ENCODE measurements around the gene LYZL2. TPM values are rescaled to one million over a fixed set of nuclear protein-coding genes. Genes with fewer than 3 reads are reported as not detected.
"Not testable (repeated sequence)": the region's sequence is repeated elsewhere in the genome, so short reads cannot be mapped to it uniquely, and the experiment has no call there.

Gene LYZL2
- total RNA-seq, 1 experiment from 2014 or later = not detected

DNA sequence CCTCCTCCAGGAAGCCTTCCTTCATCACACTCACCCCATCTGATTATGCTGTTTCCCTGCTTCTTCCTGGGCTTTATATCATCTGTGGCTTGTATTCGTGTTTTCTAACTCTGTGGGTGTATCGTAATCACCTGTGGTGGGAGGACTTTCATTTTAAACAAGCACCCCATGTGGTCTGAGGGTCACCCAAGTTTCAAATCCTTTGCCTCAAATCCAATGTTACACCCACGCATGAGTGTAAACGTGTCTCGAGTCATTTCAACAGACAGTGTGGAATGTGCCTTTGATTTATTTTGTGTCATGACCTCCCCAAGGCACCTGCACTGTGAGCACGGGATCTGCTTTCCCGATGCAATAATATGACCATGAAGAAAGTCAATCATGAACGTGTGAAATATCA is 17.5 kb upstream of the LYZL2 start:
- Histone ChIP-seq H3K4me3 (ENCODE audit: low read depth, low read length) (no peak overlapping the region), H3K27me3 (replicated peaks; ENCODE audit: control insufficient read depth, insufficient read depth, low read length) (no peaks in the 10 kb centered on the region), H3K4me1 (peaks cover 3% of the 10 kb centered on the region; the same call in 1 of the 2 replicates), H3K36me3 (ENCODE audit: control insufficient read depth, insufficient read depth, low read length) (no peaks in the 10 kb centered on the region), H3K9me3 (no peaks in the 10 kb centered on the region)
- DNase-seq = no peak
- Mint-ChIP-seq H3K4me1 (ENCODE audit: low read depth, unreplicated experiment) (no peaks in the 10 kb centered on the region), H3K4me3 (ENCODE audit: unreplicated experiment) (no peak overlapping the region), H3K27ac (ENCODE audit: unreplicated experiment) (no peak overlapping the region), H3K27me3 (ENCODE audit: insufficient read depth, unreplicated experiment) (peaks cover 16% of the 10 kb centered on the region), H3K9me3 (ENCODE audit: unreplicated experiment) (no peaks in the 10 kb centered on the region), H3K36me3 (ENCODE audit: insufficient read depth, unreplicated experiment) (no peaks in the 10 kb centered on the region)
- TF ChIP-seq, protein P1, sequence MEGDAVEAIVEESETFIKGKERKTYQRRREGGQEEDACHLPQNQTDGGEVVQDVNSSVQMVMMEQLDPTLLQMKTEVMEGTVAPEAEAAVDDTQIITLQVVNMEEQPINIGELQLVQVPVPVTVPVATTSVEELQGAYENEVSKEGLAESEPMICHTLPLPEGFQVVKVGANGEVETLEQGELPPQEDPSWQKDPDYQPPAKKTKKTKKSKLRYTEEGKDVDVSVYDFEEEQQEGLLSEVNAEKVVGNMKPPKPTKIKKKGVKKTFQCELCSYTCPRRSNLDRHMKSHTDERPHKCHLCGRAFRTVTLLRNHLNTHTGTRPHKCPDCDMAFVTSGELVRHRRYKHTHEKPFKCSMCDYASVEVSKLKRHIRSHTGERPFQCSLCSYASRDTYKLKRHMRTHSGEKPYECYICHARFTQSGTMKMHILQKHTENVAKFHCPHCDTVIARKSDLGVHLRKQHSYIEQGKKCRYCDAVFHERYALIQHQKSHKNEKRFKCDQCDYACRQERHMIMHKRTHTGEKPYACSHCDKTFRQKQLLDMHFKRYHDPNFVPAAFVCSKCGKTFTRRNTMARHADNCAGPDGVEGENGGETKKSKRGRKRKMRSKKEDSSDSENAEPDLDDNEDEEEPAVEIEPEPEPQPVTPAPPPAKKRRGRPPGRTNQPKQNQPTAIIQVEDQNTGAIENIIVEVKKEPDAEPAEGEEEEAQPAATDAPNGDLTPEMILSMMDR (IDR thresholded peaks at IDR 0.05; ENCODE audit: insufficient read depth in 1 of 2, low read depth in 1 of 2, low read length in 1 of 2, severe bottlenecking in 1 of 2, unreplicated experiment in 1 of 2) = no peak
- intact Hi-C loops (cut with micrococcal nuclease; ENCODE audit: unreplicated experiment) = no loop called here
- BruUV-seq (replicated peaks) = no TSS peak
- POLR2A ChIA-PET = no interaction called here
- CTCF ChIA-PET = no interaction called here

DNA sequence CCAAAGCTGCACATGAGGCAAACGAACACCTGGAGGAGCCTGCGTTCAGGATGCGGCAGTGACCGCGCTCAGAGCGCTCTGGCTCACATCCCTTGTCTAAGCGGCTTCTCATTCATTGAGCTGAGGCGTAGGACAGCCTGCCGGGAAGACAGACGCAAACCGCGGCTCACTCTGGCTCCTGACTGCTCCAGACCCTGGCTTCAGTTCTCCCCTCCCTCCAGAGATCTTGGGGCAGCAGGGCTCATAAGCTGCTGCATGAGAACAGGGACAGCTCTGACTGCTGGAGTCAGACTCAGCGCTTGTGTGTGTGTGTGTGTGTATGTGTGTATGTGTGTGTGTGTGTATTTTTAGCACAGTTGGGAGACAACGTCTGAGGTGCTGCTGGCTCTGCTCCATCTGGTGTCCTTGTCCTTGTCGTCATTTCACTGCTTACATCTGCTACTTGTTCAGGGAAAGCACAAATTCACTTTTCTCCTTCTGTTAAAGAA is 15.8 kb upstream of the LYZL2 start:
- TF ChIP-seq, protein P1 (IDR thresholded peaks at IDR 0.05; ENCODE audit: insufficient read depth in 1 of 2, low read depth in 1 of 2, low read length in 1 of 2, severe bottlenecking in 1 of 2, unreplicated experiment in 1 of 2) = no peak
- BruUV-seq (replicated peaks) = no TSS peak
- DNase-seq = peak; percentile 35 to 52

DNA sequence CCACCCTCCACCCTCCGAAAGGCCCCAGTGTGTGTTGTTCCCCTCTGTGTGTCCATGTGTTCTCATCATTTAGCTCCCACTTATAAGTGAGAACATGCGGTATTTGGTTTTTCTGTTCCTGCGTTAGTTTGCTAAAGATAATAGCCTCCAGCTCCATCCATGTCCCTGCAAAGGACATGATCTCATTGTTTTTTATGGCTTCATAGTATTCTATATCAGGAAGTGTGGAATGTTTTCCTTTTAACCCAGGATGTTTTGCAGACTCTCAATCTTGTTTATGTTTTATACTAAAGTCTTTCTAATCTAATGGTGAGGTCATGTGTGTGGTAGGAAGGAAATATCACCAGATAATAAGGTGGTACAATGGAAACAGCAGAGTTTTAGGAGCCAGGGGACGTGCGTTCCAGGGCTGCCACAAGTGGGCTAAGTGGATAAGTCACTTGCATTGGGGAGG is 14.9 kb upstream of the LYZL2 start:
- H3K4me3 Mint-ChIP-seq (ENCODE audit: unreplicated experiment); POLR2A ChIA-PET; H3K36me3 Mint-ChIP-seq (ENCODE audit: insufficient read depth, unreplicated experiment); H3K9me3 ChIP-seq; H3K4me1 ChIP-seq; H3K27ac Mint-ChIP-seq (ENCODE audit: unreplicated experiment); BruUV-seq (replicated peaks); H3K4me3 ChIP-seq (ENCODE audit: low read depth, low read length); H3K4me1 Mint-ChIP-seq (ENCODE audit: low read depth, unreplicated experiment); intact Hi-C loops (cut with micrococcal nuclease; ENCODE audit: unreplicated experiment); H3K27me3 ChIP-seq (replicated peaks; ENCODE audit: control insufficient read depth, insufficient read depth, low read length); H3K9me3 Mint-ChIP-seq (ENCODE audit: unreplicated experiment); H3K36me3 ChIP-seq (ENCODE audit: control insufficient read depth, insufficient read depth, low read length); DNase-seq: not testable (repeated sequence)
- H3K27me3 Mint-ChIP-seq (ENCODE audit: insufficient read depth, unreplicated experiment) = peaks cover 19% of the 10 kb centered on the region
- CTCF ChIA-PET = interaction anchor here (1.2 kb wide), 1 partner anchor 43 kb away, joined by 3 read pairs; no protein-coding TSS in a partner anchor

More for the DNA sequence above, 15.8 kb upstream of the LYZL2 start:
- POLR2A ChIA-PET = no interaction called here
- H3K4me1 ChIP-seq = peaks cover 3% of the 10 kb centered on the region; the same call in 1 of the 2 replicates
- no peak overlapping the region for H3K4me3 Mint-ChIP-seq (ENCODE audit: unreplicated experiment)
- no peaks in the 10 kb centered on the region for H3K36me3 ChIP-seq (ENCODE audit: control insufficient read depth, insufficient read depth, low read length)
- H3K36me3 Mint-ChIP-seq (ENCODE audit: insufficient read depth, unreplicated experiment) = no peaks in the 10 kb centered on the region
- no peaks in the 10 kb centered on the region; the same call in 1 of the 2 replicates for H3K27me3 ChIP-seq (replicated peaks; ENCODE audit: control insufficient read depth, insufficient read depth, low read length)
- no peaks in the 10 kb centered on the region for H3K9me3 ChIP-seq
- intact Hi-C loops (cut with micrococcal nuclease; ENCODE audit: unreplicated experiment) = no loop called here
- no peaks in the 10 kb centered on the region for H3K9me3 Mint-ChIP-seq (ENCODE audit: unreplicated experiment)
- no peak overlapping the region for H3K27ac Mint-ChIP-seq (ENCODE audit: unreplicated experiment)
- H3K27me3 Mint-ChIP-seq (ENCODE audit: insufficient read depth, unreplicated experiment) = peaks cover 19% of the 10 kb centered on the region
- CTCF ChIA-PET = interaction anchor here (0.6 to 1.2 kb wide), 2 partner anchors 42 to 296 kb away, joined by 3 read pairs; partner anchors contain the start of gene MTPAP
- H3K4me1 Mint-ChIP-seq (ENCODE audit: low read depth, unreplicated experiment) = no peaks in the 10 kb centered on the region
- no peak overlapping the region for H3K4me3 ChIP-seq (ENCODE audit: low read depth, low read length)

DNA sequence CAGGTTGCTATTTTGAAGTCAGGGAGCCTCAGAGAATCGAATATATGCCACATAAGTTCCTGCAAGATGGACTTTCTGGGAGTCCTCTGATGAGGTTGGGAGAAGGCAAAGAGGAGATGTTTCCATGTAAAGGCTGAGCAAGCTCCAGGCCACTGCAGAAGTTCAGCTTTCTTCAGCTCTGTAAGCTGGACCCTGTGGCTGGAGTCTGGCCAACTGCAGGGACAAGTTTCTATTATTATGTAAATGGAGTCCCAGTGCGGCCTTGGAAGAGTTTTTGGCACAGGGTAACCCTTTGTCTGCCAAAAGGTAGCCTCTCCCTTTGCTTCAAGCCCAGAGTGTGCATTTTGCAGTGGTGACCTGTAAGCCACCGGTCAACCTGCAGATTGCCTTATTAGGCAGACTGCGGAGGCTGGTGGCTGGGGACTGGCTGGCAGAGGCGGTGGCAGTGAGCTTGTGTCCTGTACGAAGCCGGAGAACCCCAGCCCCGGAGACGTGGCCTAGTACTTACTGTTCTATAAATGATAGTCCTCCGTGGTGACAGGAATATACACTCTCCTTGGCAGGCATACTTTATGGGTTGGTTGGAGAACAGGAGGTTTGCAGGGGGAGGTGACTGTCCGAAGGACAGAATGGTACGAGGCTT is 14.1 kb upstream of the LYZL2 start:
- H3K4me3 ChIP-seq (ENCODE audit: low read depth, low read length); H3K27ac Mint-ChIP-seq (ENCODE audit: unreplicated experiment); DNase-seq; CTCF ChIA-PET; H3K27me3 ChIP-seq (replicated peaks; ENCODE audit: control insufficient read depth, insufficient read depth, low read length); H3K9me3 ChIP-seq; intact Hi-C loops (cut with micrococcal nuclease; ENCODE audit: unreplicated experiment); H3K4me1 ChIP-seq; BruUV-seq (replicated peaks); H3K36me3 Mint-ChIP-seq (ENCODE audit: insufficient read depth, unreplicated experiment); H3K4me3 Mint-ChIP-seq (ENCODE audit: unreplicated experiment); H3K9me3 Mint-ChIP-seq (ENCODE audit: unreplicated experiment); H3K36me3 ChIP-seq (ENCODE audit: control insufficient read depth, insufficient read depth, low read length); POLR2A ChIA-PET; H3K4me1 Mint-ChIP-seq (ENCODE audit: low read depth, unreplicated experiment): not testable (repeated sequence)
- H3K27me3 Mint-ChIP-seq (ENCODE audit: insufficient read depth, unreplicated experiment) = peaks cover 19% of the 10 kb centered on the region

DNA sequence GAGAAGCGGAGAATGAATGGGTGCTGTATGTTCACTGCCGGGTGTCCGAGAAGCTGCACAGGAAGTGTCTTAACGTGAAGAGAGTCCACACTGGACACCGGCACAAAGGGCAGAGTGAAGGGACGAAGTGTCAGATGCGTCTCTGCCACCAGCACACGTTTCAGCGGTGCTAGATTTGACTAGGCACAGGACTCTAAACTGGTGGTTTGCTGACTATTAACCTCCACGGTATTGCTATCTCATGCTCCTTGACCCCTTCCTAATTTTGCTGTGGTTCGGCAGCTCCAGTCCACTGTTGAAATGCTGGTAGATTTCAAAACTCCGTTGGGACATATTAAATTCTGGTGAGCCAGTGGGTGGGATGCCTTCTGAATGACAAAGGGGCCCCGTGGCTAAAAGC is 13.3 kb upstream of the LYZL2 start:
- H3K9me3 ChIP-seq; H3K4me3 Mint-ChIP-seq (ENCODE audit: unreplicated experiment); H3K36me3 ChIP-seq (ENCODE audit: control insufficient read depth, insufficient read depth, low read length); H3K4me1 ChIP-seq; intact Hi-C loops (cut with micrococcal nuclease; ENCODE audit: unreplicated experiment); H3K27me3 ChIP-seq (replicated peaks; ENCODE audit: control insufficient read depth, insufficient read depth, low read length); H3K9me3 Mint-ChIP-seq (ENCODE audit: unreplicated experiment); DNase-seq; H3K27ac Mint-ChIP-seq (ENCODE audit: unreplicated experiment); H3K4me3 ChIP-seq (ENCODE audit: low read depth, low read length); H3K36me3 Mint-ChIP-seq (ENCODE audit: insufficient read depth, unreplicated experiment); H3K4me1 Mint-ChIP-seq (ENCODE audit: low read depth, unreplicated experiment); BruUV-seq (replicated peaks); POLR2A ChIA-PET: not testable (repeated sequence)
- CTCF ChIA-PET = interaction anchor here (0.6 kb wide), 1 partner anchor 1580 kb away, joined by 3 read pairs; no protein-coding TSS in a partner anchor
- peaks cover 19% of the 10 kb centered on the region for H3K27me3 Mint-ChIP-seq (ENCODE audit: insufficient read depth, unreplicated experiment)
